ENCODE data around the gene PIP5KL1.

Gene PIP5KL1

GRCh38 chr9:127912882-127913281 is 17.7 kb downstream of the PIP5KL1 start:
- ATAC-seq, result no peak

GRCh38 chr9:127912296-127912695 is 18.3 kb downstream of the PIP5KL1 start:
- ATAC-seq, result no peak

GRCh38 chr9:127910613-127911205 is 19.9 kb downstream of the PIP5KL1 start:
- no peak for ATAC-seq

DNA sequence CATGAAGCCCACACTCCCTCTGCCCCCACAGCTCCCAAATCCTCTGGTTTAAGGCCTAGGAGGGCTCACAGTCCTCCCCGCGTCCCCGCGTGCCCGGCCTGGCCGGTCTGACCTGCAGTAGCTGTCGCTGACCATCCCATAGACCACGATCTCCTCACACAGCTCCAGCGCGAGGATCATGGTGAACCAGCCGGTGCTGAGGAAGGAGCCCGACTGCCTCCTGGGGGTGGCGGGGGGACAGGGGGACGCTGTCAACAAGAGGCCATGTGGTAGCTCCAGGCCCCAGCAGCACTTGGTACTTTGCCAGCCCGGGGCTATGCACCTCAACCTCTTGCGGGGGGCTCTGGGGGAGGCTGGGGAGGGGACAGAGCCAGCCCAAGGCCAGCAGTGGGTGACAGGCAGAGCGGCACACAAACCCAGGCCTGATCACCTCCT is 20.7 kb downstream of the PIP5KL1 start:
- ATAC-seq, result no peak

- no peak for ATAC-seq
Observed at GRCh38 chr9:127908660-127908926, 22.0 kb downstream of the PIP5KL1 start.

- ATAC-seq, result no peak
Observed at GRCh38 chr9:127907867-127908659, 22.5 kb downstream of the PIP5KL1 start.

DNA sequence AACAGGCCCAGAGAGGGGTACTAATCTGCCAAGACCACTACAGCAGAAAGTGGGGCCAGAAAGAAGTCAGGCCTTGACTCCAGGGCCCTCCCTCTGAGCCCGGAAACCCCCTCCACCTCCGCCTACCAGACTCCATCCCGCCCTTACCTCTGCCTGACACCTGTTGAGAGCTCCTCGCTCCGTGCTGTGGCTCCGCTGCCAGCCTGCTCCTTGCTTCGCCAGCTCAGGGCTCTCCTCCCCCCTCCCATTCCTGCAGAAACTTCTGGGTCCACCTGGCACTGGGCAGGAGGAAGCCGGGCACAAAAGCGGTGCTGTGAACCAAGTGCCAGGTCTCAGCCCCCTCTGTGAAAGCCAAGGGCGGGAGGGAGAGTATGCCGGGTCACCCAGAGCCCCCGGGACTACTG is 24.8 kb downstream of the PIP5KL1 start:
- peak; percentile 67 to 73 for ATAC-seq

DNA sequence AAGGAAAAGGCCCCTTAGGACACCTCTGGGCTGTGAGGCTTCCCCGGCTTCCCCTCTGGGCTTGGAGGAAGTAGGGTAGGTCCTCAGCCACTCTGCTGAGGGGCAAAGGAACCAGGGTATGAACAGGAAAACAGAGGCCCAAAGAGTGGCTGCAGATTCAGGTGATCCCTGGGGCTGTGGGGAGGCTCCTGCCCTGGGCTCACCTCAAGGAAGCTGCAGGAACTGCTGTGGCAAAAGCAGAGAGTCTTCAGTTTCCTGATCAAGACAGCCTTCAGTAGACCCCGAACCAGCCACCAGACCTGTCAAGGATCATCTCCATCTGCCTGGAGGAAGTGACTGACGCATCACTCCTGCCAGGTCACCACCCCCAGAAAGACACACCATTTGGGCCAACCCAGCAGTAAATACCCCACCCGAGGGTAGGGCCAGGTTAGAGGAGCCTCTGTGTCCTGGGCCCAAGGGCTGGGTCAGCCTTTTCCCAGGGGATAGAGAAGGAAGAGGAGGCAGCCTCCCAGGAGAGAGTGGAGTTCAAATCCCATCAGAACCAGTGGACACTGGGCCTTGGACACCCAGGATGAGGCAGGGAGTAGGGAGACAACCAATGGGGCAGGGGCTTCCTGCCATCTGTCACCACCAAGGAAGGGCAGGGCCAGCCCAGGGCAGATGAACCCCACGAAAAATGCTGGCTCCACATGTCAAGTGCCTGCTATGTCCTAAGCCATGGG is 25.4 kb downstream of the PIP5KL1 start:
- peak; percentile 63 to 73 for ATAC-seq

DNA sequence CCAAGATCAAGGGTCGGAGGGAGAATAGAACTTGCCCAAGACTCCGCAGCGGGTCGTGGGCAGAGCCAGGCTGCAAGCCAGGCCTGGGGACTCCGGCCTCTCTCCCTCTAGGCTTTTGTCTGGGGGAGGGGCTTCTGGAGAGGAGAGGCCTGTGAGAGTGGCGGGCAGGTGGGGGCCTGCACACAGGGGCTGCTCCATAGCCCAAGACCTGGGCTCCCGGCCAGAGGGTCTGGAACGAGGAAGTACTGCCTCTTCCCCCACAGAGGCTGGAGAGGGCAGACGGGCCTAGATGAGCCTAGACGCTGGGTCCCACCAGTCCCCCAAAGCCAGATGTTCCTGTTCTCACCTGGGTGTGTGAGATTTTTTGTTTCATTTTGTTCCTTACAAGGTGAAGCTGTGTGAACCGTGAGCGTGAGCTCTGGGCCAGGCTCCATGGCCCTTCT is 26.0 kb downstream of the PIP5KL1 start:
- ATAC-seq, result peak; percentile 1 to 3

DNA sequence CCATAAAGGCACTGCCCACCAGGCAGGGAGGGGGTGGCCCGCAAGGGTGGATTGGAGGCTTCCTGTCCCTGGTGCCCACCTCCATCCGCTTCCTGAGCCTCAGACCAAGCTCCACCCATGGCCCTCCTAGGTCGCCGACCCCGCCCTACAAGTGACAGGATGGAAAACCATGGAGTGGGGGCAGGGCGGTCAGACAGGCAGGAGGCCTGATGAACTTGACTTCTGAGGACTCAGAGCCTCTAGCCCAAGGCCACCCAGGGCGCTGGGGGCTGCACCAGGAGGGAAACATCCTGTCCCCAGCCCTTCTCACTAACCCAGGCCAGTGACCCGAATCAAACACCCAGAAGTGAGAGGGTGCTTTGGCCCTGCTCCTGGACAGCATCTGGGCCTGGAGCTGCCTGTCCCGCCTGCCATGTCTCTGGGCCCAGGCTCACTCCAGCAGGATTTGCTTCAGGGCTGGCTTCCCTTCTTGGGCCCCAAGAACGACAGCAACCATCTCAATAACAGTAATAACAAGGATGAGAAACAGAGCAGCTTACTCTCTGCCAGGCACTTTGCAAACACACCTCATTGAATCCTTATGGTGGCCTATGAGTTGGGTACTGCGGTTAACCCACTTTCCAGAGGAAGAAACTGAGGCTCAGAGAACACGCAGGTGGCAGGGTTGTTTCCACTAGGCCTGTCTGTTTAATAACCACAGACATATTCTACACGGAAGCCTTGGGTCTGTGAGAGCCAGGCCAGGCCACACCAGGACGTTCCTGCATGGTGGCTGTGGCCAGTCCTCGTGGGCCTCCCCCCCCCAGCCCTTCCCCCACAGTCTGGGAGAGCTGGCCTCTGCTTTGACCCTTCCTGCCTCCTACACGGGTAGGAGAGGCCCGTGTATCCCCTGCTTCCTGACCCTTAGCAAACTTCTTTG is 26.8 kb downstream of the PIP5KL1 start:
- ATAC-seq, result peak; percentile 6 to 12

GRCh38 chr9:127899128-127899943 is 31.2 kb downstream of the PIP5KL1 start, which contains the start of gene ST6GALNAC6:
ST6GALNAC6 (minus strand) TSS chr9:127899603; CDS start chr9:127897981, 1,622 bp downstream.
- peak; percentile 83 to 87 for ATAC-seq

DNA sequence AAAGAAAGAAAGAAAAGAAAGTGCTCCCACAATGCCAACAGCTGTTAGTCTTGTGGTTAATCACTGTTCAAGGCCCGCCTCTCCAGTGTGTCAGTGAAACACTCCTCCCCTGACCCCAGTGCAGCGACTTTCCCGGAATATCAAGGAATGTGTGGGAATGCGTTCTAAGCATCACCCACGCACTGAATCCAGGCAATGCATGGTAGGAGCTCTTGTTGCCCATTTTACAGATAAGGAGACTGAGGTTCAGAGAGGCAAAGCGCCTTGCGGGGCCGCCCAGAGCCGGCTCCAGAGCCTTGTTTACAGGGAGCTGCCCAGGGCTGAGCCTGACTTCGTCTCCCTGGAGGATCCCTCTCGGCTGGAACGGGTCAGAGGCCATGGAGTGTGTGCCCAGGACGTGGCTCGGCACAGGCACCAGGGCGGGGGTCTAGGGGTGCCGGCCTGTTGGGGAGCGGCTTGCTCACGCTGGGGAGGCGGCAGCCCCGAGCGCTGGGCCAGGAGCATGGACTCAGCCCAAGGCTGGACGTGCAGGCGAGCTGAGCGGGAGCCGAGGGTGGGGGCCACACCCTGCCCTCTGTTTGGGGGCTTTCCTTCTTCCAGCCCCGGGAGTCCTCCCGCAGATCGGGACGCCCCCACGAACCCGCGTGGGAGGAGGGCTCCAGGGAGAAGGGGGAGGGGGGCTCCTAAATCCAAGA is 32.0 kb downstream of the PIP5KL1 start:
- peak; percentile 11 for ATAC-seq

DNA sequence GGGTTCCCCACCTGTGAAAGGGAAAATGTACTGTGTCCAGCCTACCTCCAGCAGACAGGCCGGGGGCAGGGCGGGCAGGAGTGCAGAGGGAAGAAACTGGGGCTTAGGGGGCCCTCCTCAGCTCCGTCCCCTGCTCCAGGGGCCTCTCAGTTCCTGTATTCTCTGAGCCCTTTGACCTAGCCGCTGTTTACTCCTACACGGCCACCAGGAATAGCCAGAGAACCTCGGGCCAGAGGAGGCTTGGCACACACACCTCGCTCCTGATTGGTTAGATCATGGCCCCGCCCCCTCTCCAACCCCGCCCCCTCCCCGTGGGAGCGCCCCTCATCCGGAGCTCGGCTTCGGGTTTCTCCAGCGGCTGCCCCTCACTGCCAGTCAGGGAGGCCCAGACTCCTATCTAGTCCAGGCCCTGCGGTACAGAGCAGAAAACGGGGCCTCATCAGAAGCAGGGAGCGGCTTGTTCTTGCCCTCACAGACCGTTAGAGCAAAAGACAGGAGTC is 33.3 kb downstream of the PIP5KL1 start:
- ATAC-seq, result no peak

- ATAC-seq, result no peak
Observed at GRCh38 chr9:127896395-127897192, 34.0 kb downstream of the PIP5KL1 start.

DNA sequence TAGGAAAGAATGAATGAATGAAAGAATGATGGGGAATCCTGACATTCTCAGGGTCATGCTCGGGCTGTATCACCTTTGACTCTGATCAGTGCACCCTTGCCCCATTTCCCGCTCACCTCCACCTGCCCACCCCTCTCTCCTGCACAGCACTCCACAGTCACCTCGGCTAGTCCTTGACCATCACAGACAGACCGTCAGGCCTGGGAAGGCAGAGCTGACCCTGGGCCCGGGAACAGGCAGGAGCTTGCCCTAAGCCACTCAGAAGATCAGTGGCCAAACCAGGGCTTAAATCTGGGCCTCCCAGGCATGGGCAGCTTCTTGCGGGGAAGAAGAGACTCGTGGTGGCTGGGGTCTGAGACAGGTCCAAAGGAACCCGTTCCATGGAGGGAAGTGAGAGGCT is 34.8 kb downstream of the PIP5KL1 start:
- ATAC-seq, result no peak

GRCh38 chr9:127893392-127893791 is 37.2 kb downstream of the PIP5KL1 start:
- no peak for ATAC-seq

GRCh38 chr9:127892831-127893230 is 37.7 kb downstream of the PIP5KL1 start:
- ATAC-seq, result no peak

DNA sequence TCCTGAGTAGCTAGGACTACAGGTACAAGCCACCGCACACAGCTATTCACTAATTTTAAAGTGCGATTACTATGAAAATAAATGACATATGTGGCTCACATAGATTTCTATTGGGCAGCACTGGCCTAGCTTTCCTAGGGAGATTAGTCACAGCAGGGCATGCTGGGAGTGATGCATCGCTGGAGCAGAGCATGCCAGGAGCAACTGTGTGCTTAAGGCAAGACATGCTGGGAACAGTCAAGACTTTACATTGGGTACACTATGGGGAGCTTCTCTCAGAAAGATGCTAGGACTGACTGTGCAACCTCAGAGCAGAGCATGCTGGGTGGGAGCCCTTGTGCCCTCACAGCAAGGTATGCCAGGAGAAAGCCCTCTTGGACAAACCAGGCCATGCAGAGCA is 40.5 kb downstream of the PIP5KL1 start:
- no peak for ATAC-seq

DNA sequence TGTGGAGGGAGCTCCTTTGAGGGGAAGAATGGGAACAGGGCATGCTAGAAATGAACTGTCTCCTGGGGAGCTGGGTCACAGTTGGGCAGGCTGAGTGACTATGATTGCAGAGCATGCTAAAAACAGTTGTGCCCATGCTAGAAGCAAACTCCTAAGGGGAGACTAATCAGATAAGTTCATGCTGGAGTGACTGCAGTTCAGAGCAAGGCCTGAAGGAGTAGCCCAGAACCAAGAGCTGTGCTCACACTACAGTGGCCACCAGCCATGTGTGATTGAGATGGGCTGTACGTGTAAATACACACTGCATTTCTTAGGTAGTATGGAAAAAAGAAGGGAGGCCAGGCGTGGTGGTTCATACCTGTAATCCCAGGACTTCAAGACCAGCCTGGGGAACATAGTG is 42.8 kb downstream of the PIP5KL1 start:
- no peak for ATAC-seq

DNA sequence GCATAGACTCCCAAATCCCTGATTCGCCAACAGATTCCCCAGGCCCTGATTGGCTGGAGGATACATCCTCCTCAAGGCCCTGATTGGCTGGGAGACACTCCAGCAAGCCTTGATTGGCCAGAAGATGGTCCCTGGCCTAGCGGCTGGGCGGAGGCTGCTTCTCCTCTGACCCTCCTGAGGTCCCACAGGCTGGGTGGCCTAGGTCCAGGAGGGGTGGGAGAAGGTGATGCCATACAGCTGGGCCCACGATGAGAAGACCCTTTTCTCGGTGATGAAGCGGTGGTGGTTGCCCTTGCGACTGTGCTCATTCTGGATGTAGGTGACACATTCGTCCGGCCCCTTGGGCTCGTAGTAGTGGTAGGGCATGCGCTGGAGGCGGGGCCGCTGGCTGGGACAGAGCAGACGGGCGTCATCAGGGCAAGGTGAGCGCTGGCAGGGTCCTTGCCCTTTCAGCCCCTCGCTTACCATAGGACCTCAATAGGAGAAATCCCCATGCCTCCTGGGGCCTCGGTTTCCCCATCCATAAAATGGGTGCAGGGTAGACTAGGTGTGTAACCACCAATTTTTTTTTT is 44.1 kb downstream of the PIP5KL1 start:
- ATAC-seq, result no peak
